ENCODE measurements around the gene PLA2G2F.

Gene PLA2G2F

GRCh38 chr1:20143734-20144565, 4.8 kb downstream of the PLA2G2F start:
- DNase-seq = no peak

- no peak for DNase-seq
Observed at GRCh38 chr1:20147846-20148570, 8.9 kb downstream of the PLA2G2F start.

DNA sequence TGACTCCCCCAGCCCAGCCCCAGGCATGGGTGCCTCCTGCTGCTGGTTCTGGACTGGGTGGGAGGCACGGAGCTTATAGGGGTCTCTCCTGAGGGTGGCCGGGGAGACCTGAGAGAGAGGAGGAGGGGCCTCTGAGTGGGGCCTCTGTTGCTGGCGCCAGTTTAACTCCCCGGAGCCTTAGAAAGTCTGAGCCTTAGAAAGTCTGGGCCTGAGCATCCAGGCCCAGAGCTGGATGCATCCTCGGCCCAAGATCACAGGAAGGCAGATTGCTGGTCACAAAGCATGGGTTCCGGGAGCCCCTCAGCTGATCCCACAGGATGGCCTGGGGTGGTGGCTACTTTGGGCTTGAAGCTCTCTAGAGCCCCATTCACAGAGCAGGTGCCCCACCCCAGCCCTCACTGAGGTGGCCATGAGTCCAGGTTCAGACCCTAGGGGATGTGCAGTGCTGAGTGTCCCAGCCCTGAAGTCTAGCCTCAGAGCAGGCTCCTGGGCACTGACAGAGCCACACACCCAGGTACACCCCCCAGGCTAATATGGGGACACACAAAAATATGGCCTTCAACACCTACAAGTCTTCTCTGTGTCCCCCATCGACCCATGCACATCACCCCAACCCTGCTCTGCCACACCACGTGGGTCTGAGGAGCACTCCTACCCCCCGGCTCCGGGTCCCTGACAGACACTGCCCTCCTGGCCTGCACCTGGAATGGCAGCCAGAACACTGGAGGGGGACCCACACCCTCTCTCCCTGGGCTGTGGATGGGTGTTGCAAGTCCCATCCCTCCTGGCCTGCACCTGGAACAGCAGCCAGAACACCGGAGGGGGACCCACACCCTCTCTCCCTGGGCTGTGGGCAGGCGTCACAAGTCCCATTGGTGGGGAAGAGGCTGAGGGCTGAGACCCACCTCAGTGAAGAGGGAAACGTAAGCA, 9.7 kb downstream of the PLA2G2F start:
- no peak for DNase-seq

DNA sequence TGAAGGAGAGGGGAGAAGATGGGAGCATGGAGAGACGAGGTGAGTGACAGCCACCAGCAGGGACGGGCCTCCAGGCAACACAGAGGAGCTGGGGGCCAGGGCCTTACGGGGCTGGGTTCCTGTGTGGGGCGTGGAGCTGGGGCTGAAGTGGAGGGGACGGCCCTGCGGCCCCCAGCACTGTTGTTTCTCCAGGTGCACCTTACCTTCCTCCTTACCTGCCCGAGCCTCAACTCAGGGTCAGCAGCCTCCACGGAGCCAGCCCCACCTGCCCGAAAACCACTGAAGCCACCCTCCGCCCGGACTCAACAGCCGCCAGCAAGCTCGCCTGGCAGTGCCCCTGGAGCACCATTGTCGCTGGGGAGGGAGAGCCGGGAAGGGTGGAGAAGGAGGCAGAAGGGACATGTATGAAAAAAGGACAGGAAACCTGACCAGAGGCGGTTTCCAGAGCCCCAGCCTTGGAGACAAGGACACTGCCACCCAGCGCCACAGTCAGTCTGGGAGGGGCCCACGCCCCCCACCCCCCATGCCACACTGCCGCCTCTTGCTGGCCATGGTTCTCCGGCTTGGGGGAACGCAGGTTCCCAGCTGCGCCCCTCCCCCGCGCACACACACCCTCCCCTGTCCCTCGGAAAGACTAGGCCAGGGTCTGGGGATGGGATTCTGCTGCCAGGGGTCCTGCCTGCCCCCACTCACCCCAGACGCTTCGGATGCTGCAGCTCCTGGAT, 10.6 kb downstream of the PLA2G2F start:
- no peak for DNase-seq

DNA sequence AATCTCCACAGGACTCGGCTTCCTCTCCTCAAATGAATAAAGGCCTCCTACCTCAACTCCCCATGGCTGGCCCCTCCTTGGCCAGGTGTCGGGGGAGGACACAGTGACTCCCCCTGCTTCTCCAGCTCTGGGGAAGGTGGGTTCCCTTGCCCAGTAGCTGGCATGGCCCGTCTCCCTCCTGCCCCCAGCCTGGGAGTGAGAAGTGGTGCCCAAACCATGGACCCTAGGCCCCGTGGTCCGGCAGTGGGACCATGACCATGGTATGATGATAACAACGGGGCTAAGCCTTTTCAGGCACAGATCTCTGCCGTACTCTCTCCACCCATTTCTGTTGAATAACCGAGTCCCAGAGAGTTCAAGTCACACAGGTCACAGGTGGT, 11.2 kb downstream of the PLA2G2F start:
- no peak for DNase-seq

DNA sequence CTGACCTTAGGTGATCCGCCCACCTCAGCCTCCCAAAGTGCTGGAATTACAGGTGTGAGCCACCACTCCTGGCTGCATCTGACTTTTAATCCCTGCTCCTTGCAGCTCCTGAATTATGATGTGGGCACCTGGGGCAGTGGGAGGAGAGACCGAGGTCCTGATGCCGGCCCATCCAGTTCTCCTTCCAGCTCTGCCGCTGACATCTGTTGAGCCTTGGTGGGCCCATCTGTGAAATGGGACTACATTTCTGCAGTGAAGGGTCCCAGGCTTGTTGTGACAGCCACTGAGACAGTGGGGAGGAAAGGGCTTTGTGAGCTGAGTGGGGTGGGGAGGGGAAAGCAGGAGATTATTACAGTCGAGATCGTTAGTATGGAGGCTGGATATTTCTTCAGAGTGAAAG, 11.8 kb downstream of the PLA2G2F start:
- no peak for DNase-seq

GRCh38 chr1:20151906-20152598, 12.9 kb downstream of the PLA2G2F start:
- DNase-seq = peak; percentile 63

- DNase-seq = no peak
Observed at GRCh38 chr1:20152599-20152930, 13.4 kb downstream of the PLA2G2F start.

DNA sequence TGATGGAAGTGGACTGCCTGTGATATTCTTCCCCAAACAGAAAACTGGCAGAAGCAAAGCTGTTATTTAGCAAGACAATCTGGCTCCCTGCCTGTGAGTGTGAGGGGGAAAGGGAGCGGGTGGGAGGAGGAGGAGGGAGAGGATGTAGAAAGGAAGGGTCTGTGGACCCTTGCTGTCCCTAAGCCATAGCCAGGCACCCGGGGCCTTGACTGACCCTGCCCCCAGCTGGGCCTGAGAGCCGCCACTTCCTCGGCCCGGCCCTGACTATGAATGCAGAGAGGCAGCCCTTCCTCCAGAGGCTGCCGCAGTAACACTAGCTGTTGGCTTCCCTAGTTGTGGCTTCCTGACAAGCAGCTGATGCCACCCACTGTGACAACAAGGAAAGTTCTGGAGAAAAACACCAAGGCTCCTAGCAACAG, 13.9 kb downstream of the PLA2G2F start:
- DNase-seq = no peak

DNA sequence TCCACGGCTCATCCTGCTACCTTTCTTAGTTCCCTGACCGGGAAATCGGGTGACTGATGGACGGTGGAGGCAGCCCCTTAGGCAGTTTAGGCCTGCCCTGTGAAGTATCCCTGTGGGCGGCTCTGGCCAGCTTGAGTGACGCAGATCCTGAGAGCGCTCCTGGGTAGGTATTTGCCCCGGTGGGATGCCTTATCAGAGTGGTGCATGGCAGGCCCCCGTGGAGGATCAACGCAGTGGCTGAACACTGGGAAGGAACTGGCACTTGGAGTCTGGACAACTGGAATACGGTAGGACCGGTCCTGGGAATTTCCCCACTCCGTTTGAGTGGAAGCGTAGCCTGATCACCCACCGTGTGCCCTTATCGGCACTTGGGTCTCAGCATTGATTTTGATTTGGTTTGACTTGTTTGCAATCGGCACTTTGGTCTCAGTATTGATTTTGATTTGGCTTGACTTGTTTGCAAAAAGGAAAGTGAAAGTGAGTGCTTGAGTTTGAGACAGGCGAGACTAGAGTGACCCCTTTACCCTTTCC, 15.2 kb downstream of the PLA2G2F start:
- no peak for DNase-seq

- DNase-seq = no peak
Observed at GRCh38 chr1:20158358-20159070, 19.4 kb downstream of the PLA2G2F start.

GRCh38 chr1:20160034-20160433, 20.9 kb downstream of the PLA2G2F start:
- DNase-seq = no peak

- DNase-seq = no peak
Observed at GRCh38 chr1:20164694-20165202, 25.6 kb downstream of the PLA2G2F start.

GRCh38 chr1:20165522-20165951, 26.4 kb downstream of the PLA2G2F start:
- DNase-seq = no peak

DNA sequence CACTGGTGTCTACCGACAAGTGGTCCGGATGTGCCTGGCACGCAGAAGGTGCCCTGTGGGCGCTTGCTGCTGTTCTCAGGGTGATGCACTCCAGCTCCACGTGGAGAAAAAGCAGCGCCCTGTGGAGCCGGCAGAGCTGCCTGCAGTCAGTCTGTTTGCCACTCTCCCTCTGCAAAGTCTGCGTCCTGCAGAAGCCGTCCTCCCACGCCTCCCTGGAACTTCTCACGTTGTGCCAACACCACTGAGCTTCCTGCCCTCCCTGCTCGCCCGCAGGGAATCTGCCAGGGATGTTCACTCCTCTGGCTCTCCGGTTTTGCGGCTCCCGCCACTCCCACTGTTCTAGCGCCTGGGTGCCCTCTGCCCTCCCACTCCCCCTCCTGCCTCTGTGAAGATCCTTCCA, 26.9 kb downstream of the PLA2G2F start:
- DNase-seq = no peak

- DNase-seq = no peak
Observed at GRCh38 chr1:20167126-20167525, 28.0 kb downstream of the PLA2G2F start.

DNA sequence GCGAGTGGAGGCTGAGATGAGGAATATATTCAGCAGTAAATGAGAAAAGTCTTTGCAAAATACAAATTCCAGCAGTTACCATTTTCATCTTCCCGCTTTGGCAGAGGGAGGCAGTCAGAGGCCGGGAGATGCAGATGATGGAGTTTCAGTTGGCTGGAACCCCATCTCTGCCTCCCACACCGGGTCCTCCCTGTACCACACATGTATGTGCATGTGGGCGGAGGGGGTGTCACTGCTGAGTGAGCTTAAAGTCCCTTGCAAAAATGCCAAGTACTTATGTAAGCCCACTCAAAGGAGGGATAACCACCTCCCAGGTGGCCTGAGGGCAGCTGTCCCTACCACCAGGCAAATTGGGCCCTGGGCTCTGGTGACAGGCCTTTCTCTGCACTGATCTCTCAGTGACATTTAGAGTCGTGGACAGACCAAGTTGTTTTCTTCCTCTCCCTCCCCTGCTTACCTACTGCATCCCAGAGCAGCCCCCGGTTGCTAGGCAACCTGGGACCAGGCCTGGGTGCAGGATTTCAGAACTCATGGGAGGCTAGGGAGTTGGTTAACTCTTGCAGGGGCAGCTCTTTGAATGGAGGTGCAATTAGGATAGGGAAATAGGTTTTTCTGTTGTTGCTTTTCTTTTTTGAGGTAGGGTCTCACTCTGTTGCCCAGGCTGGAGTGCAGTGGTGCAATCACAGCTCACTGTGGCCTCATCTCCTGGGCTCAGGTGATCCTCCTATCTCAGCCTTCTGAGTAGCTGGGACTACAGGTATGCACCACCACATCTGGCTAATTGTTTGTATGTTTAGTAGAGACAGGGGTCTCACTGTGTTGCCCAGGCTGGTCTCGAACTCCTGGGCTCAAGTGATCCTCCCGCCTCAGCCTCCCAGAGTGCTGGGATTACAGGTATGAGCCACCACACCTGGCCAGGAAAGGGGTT, 29.7 kb downstream of the PLA2G2F start:
- DNase-seq = no peak

DNA sequence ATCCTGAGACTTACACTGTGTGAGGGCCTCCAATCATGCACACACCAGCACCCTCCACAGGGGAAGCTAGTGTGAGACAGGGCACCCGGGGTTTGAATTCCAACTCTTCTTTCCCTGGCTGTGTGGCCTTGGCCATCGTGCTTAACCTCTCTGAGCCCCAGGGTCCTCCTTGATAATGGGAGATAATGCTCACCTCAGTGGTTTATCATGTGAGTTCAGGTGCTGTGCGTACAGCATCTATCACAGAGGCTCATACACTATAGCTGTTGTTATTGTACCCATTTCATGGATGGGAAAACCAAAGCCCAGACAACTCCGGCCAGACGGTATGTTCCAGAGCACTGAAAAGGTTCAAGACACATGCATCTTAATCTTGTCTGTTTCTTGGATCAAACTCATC, 30.8 kb downstream of the PLA2G2F start:
- no peak for DNase-seq

- DNase-seq = no peak
Observed at GRCh38 chr1:20172033-20172590, 33.0 kb downstream of the PLA2G2F start.

All from NCI-H1105 (cell line).